NCI-H128 (cell line): ENCODE measurements around the gene RPUSD3.
"Not testable (repeated sequence)": the region's sequence is repeated elsewhere in the genome, so short reads cannot be mapped to it uniquely, and the experiment has no call there.

Source experiments
- DNase-seq: peaks from one replicate; lab custom pipeline; 2025; ENCODE audit not compliant: unreplicated experiment; lab: John Stamatoyannopoulos, UW

The RPUSD3 gene

GRCh38 chr3:9866639-9867038 is 22.8 kb upstream of the RPUSD3 start:
- no peak for DNase-seq

GRCh38 chr3:9865125-9865637 is 21.4 kb upstream of the RPUSD3 start:
- not testable (repeated sequence) for DNase-seq

- no peak for DNase-seq
Observed at GRCh38 chr3:9864200-9864927, 20.6 kb upstream of the RPUSD3 start.

- DNase-seq = no peak
Observed at GRCh38 chr3:9863058-9863772, 19.4 kb upstream of the RPUSD3 start.

- no peak for DNase-seq
Observed at GRCh38 chr3:9862391-9863057, 18.7 kb upstream of the RPUSD3 start.

- no peak for DNase-seq
Observed at GRCh38 chr3:9861626-9862130, 17.9 kb upstream of the RPUSD3 start.

GRCh38 chr3:9861201-9861600 is 17.4 kb upstream of the RPUSD3 start:
- DNase-seq = no peak

GRCh38 chr3:9859530-9860025 is 15.8 kb upstream of the RPUSD3 start:
- DNase-seq = no peak

- DNase-seq = no peak
Observed at GRCh38 chr3:9855594-9855993, 11.8 kb upstream of the RPUSD3 start.

GRCh38 chr3:9854291-9854940 is 10.6 kb upstream of the RPUSD3 start:
- not testable (repeated sequence) for DNase-seq

- no peak for DNase-seq
Observed at GRCh38 chr3:9852528-9852927, 8.7 kb upstream of the RPUSD3 start.

- DNase-seq = not testable (repeated sequence)
Observed at GRCh38 chr3:9851926-9852325, 8.1 kb upstream of the RPUSD3 start.

- DNase-seq = not testable (repeated sequence)
Observed at GRCh38 chr3:9851383-9851782, 7.6 kb upstream of the RPUSD3 start.

GRCh38 chr3:9848860-9849259 is 5.1 kb upstream of the RPUSD3 start:
- not testable (repeated sequence) for DNase-seq

- DNase-seq = not testable (repeated sequence)
Observed at GRCh38 chr3:9847870-9848269, 4.1 kb upstream of the RPUSD3 start.

GRCh38 chr3:9846931-9847488 is 3.2 kb upstream of the RPUSD3 start:
- no peak for DNase-seq

- DNase-seq = no peak
Observed at GRCh38 chr3:9846231-9846630, 2.4 kb upstream of the RPUSD3 start.

GRCh38 chr3:9841015-9841414 is 2.8 kb downstream of the RPUSD3 start:
- no peak for DNase-seq

- no peak for DNase-seq
Observed at GRCh38 chr3:9838856-9839255, 5.0 kb downstream of the RPUSD3 start.
